ENCODE measurements around the gene PCMTD2. TPM values are rescaled to one million over a fixed set of nuclear protein-coding genes. Genes with fewer than 3 reads are reported as not detected.

PCMTD2 gene
- total and polyA plus RNA-seq, 2 experiments from 2014 or later: 33.8 to 76.1 TPM

- H3K79me2 ChIP-seq (replicated peaks; ENCODE audit: insufficient read depth): peaks cover 22% of the 10 kb centered on the region
- no peak overlapping the region for H3K4me3 Mint-ChIP-seq
- peaks cover 4% of the 10 kb centered on the region for H4K20me1 ChIP-seq (replicated peaks; ENCODE audit: insufficient read depth)
- no peaks in the 10 kb centered on the region; the same call in 2 of the 3 replicates for H3K36me3 Mint-ChIP-seq (ENCODE audit: low read depth)
- H2AFZ ChIP-seq: no peak overlapping the region; the same call in 1 of the 2 replicates
- ATAC-seq: no peak
- no peak for DNase-seq (ENCODE audit: low spot score)
- H3K36me3 ChIP-seq (ENCODE audit: insufficient read depth): no peaks in the 10 kb centered on the region
- H3K4me1 Mint-ChIP-seq: peaks cover 17% of the 10 kb centered on the region; the same call in 2 of the 3 replicates
- H3K27me3 ChIP-seq (ENCODE audit: insufficient read depth): no peaks in the 10 kb centered on the region
- no peak overlapping the region for H3K27ac ChIP-seq (ENCODE audit: low read depth)
- TF ChIP-seq CTCF (conservative IDR thresholded peaks at IDR 0.05; ENCODE audit: low read depth in 2 of 2): no peak
- no peak overlapping the region for H3K4me3 ChIP-seq
- no peaks in the 10 kb centered on the region for H3F3A ChIP-seq (replicated peaks; ENCODE audit: low read depth)
- peaks cover 21% of the 10 kb centered on the region for H3K4me1 ChIP-seq (ENCODE audit: insufficient read depth)
- H3K27me3 Mint-ChIP-seq (ENCODE audit: insufficient read depth, low read depth, poor library complexity): peaks cover 16% of the 10 kb centered on the region
- H3K9me3 Mint-ChIP-seq: no peaks in the 10 kb centered on the region; the same call in 2 of the 3 replicates
- H3K9me2 ChIP-seq (ENCODE audit: insufficient read depth): no peaks in the 10 kb centered on the region
- H3K27ac Mint-ChIP-seq: no peak overlapping the region
- no peak overlapping the region for H3K4me2 ChIP-seq
These were observed 2.6 kb upstream of the PCMTD2 start for GRCh38 chr20:64253000-64253383.

- Mint-ChIP-seq H3K4me1 (peaks cover 20% of the 10 kb centered on the region), H3K9me3 (no peaks in the 10 kb centered on the region; the same call in 2 of the 3 replicates), H3K27ac (no peak overlapping the region), H3K36me3 (ENCODE audit: low read depth) (no peaks in the 10 kb centered on the region; the same call in 2 of the 3 replicates), H3K4me3 (no peak overlapping the region), H3K27me3 (ENCODE audit: insufficient read depth, low read depth, poor library complexity) (peaks cover 16% of the 10 kb centered on the region)
- Histone ChIP-seq H3K27ac (ENCODE audit: low read depth) (no peak overlapping the region), H3K4me3 (no peak overlapping the region), H3F3A (replicated peaks; ENCODE audit: low read depth) (no peaks in the 10 kb centered on the region), H3K9me2 (ENCODE audit: insufficient read depth) (no peaks in the 10 kb centered on the region), H3K79me2 (replicated peaks; ENCODE audit: insufficient read depth) (peaks cover 27% of the 10 kb centered on the region), H2AFZ (no peak overlapping the region; the same call in 1 of the 2 replicates), H3K27me3 (ENCODE audit: insufficient read depth) (no peaks in the 10 kb centered on the region), H3K4me1 (ENCODE audit: insufficient read depth) (peaks cover 26% of the 10 kb centered on the region), H3K36me3 (ENCODE audit: insufficient read depth) (no peaks in the 10 kb centered on the region), H4K20me1 (replicated peaks; ENCODE audit: insufficient read depth) (peaks cover 9% of the 10 kb centered on the region), H3K4me2 (no peak overlapping the region)
- ATAC-seq: no peak
- TF ChIP-seq STAT1 (IDR thresholded peaks at IDR 0.05; ENCODE audit: unreplicated experiment) (no peak), CTCF (conservative IDR thresholded peaks at IDR 0.05; ENCODE audit: low read depth in 2 of 2) (no peak), CREB1 (CRISPR knock-in tag; IDR thresholded peaks at IDR 0.05; ENCODE audit: low read depth) (no peak), JUNB (IDR thresholded peaks at IDR 0.05; ENCODE audit: unreplicated experiment) (no peak), ZNF462 (CRISPR knock-in tag; IDR thresholded peaks at IDR 0.05) (no peak)
- no peak for DNase-seq (ENCODE audit: low spot score)
These were observed 2.1 kb upstream of the PCMTD2 start for GRCh38 chr20:64253443-64253842.
